Measurements from ENCODE around the gene CDC42BPA.
A peak's percentile ranks its signal among the peaks of the same experiment; 100 is the strongest.
"Not testable (repeated sequence)": the region's sequence is repeated elsewhere in the genome, so short reads cannot be mapped to it uniquely, and the experiment has no call there.

The CDC42BPA gene

GRCh38 chr1:226967665-226968064, 350.6 kb downstream of the CDC42BPA start:
- no peak for DNase-seq (ENCODE audit: extremely low read depth in 1 of 2, low read depth in 1 of 2)

GRCh38 chr1:226966683-226967082, 351.6 kb downstream of the CDC42BPA start:
- no peak for DNase-seq (ENCODE audit: extremely low read depth in 1 of 2, low read depth in 1 of 2)

GRCh38 chr1:226965581-226966440, 352.5 kb downstream of the CDC42BPA start:
- DNase-seq (ENCODE audit: extremely low read depth in 1 of 2, low read depth in 1 of 2): no peak

- DNase-seq (ENCODE audit: extremely low read depth in 1 of 2, low read depth in 1 of 2): no peak
These were observed 353.4 kb downstream of the CDC42BPA start for GRCh38 chr1:226964611-226965486.

GRCh38 chr1:226964068-226964425, 354.2 kb downstream of the CDC42BPA start:
- DNase-seq (ENCODE audit: extremely low read depth in 1 of 2, low read depth in 1 of 2): no peak

- no peak for DNase-seq (ENCODE audit: extremely low read depth in 1 of 2, low read depth in 1 of 2)
These were observed 355.6 kb downstream of the CDC42BPA start for GRCh38 chr1:226962421-226963391.

DNA sequence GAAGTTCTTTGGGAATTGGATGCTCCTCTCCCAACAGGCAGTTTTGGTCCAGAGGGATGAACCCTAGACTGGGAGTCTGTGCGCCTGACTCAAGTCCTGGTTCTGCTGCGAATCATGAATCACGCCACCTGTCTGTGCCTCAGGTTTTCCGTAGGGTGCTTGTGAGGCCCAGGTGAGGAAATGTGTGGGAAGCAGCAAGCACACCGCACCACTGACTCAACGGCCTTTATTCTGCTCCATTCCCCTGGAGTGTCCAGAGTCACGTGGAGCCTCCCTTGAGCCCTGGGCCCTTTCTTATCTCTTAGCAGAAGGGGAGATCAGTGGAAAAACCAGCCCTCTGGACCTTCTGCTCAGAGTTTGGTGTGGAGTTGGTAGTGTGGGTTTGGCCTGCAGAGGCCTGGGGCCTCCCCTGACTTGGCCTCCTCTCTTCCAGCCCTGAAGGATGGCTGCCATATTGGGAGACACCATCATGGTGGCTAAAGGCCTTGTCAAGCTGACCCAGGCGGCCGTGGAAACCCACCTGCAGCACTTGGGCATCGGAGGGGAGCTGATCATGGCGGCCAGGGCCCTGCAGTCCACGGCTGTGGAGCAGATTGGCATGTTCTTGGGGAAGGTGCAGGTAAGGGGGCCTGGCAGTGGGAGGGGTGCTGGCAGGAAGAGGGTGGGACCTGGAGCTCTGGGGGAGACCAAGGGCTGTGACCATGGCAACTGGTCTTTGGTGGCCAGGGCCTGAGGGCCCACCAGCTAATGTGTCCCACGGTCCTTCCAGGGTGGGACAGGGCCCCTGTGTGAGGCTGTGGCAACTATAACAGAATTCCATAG, 357.1 kb downstream of the CDC42BPA start:
- peak in 1 of 2 donors; percentile 5 for DNase-seq (ENCODE audit: extremely low read depth in 1 of 2, low read depth in 1 of 2)

- no peak for DNase-seq (ENCODE audit: extremely low read depth in 1 of 2, low read depth in 1 of 2)
These were observed 358.0 kb downstream of the CDC42BPA start for GRCh38 chr1:226960256-226960655.

DNA sequence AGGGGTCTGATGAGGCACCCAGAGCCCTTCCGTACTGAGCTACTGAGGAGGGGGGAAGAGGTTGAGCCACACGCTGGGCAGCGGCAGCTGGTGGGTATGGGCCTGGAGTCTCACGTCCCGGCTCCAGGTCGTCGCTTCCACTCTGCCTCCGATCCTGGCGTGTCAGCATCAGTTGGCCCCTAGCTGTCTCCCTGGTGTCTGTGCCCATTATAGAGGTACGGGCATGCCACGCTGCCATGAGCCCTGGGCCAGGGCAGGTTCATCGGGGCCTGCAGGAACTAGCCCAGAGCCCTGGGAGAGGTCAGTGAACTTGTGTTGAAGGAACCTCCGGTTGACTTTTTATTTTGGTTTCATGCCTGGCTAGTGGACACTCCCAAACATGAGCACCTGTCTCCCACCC, 360.0 kb downstream of the CDC42BPA start:
- no peak for DNase-seq (ENCODE audit: extremely low read depth in 1 of 2, low read depth in 1 of 2)

DNA sequence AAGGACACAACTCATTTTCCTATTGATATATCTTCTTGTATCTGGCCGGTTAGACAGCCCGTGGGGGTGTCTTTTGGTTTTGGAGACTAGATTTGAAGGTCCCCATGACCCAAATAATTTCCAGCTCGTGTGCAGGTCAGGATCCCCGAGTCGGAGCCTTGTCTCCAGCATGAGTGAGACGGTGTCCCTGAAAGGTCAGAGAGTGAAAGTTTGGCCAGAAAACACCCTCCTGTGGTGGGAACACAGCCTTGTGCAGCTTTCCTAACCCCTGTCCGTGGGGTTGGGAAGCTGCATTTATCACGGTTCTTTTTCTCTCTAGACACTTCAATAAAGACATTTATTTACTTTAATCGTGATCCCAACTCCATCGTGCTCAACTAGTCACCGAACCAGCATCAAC, 360.6 kb downstream of the CDC42BPA start:
- no peak for DNase-seq (ENCODE audit: extremely low read depth in 1 of 2, low read depth in 1 of 2)

DNA sequence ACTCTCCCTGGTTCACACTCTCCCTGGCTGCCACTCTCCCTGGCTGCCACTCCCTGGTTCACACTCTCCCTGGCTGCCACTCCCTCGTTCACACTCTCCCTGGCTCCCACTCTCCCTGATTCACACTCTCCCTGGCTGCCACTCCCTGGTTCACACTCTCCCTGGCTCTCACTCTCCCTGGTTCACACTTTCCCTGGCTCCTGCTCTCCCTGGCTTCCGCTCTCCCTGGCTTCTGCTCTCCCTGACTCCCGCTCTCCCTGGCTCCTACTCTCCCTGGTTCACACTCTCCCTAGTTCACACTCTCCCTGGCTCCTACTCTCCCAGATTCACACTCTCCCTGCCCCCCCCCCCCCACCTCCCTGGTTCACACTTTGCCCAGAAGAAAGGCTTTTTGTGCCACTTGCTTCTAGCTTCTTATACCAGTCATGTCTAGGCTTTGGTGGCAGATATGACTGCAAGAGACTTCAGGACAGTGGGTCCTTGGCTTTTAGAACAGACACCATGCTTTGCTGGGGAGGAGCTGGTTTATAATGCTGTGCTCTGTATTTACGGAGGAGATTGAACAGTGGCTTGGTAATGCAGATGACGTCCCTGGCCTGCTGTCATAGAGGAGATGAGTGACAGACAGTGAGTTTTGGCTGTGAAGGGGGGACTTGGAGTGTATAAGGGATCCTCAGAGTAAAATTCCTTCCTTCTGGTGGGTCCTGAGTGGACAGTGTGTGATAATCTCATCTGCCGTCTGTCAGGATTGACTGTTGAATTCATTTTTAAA, 361.2 kb downstream of the CDC42BPA start:
- no peak for DNase-seq (ENCODE audit: extremely low read depth in 1 of 2, low read depth in 1 of 2)

DNA sequence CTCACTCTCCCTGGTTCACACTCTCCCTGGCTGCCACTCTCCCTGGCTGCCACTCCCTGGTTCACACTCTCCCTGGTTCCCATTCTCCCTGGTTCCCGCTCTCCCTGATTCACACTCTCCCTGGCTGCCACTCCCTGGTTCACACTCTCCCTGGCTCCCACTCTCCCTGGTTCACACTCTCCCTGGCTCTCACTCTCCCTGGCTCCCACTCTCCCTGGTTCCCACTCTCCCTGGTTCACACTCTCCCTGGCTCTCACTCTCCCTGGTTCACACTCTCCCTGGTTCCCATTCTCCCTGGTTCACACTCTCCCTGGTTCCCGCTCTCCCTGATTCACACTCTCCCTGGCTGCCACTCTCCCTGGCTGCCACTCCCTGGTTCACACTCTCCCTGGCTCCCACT, 362.4 kb downstream of the CDC42BPA start:
- DNase-seq (ENCODE audit: extremely low read depth in 1 of 2, low read depth in 1 of 2): not testable (repeated sequence)

- DNase-seq (ENCODE audit: extremely low read depth in 1 of 2, low read depth in 1 of 2): no peak
These were observed 363.5 kb downstream of the CDC42BPA start for GRCh38 chr1:226954777-226955176.

GRCh38 chr1:226954337-226954736, 364.0 kb downstream of the CDC42BPA start:
- DNase-seq (ENCODE audit: extremely low read depth in 1 of 2, low read depth in 1 of 2): no peak

- no peak for DNase-seq (ENCODE audit: extremely low read depth in 1 of 2, low read depth in 1 of 2)
These were observed 365.0 kb downstream of the CDC42BPA start for GRCh38 chr1:226953175-226953800.

DNA sequence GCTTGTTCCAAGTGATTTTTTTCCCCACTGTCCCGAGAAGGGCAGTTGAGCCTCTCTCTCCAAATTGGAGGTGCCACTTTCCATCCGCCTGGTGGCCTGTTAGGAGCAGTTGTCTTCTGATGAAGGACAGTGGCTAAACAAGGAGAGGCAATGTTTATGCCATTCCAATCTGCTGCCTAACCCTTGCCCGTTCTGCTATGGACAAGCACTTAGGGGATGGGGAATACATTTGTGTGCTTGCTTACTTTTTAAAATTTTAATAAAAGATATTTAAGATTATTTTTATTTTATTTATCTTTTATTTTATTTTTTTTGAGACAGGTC, 366.2 kb downstream of the CDC42BPA start:
- no peak for DNase-seq (ENCODE audit: extremely low read depth in 1 of 2, low read depth in 1 of 2)

DNA sequence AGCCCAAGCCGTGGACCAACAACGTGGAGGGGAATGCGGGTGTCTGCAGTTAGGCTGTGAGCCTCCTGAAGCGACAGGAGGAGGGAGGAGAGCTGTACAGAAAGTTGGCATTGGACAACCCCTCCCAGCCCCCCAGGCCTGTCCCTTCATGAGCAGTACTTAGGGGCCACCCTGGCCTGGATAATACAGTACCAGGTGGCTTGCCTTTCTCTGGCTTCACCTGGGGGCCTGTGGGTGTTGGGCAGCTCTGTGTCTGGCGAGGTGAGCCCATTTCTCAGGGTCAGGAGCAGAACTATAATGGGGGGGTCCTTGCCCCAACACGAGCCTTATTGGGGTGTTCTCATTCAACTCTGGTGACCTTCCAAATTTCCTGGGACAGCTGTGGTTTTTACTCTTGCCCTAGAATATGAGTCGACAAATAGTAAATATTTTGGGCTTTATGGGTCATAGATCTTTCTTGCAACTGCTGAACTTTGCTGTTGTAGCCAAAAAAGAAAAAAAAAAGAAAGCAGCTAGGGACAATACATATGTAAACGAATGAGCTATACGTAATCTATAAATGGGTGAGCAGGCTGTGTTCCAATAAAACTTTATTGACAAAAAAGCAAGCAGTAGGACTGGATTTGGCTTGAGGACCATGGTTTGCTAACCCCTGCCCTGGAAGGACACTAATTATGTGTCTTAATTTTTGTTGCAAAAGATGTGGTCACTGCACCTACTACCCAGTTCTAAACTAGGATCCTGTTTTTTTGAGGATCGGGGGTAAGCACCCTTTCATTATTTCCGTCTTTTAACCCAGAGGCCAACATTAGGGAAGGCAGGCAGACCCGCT, 366.8 kb downstream of the CDC42BPA start:
- no peak for DNase-seq (ENCODE audit: extremely low read depth in 1 of 2, low read depth in 1 of 2)

- no peak for DNase-seq (ENCODE audit: extremely low read depth in 1 of 2, low read depth in 1 of 2)
These were observed 367.4 kb downstream of the CDC42BPA start for GRCh38 chr1:226950871-226951270.

Data from stimulated activated CD8-positive, alpha-beta memory T cell treated with anti-CD3 and anti-CD28 coated beads, Interleukin-7, amount 100 ng/mL, for 48 hours (primary cell).